ENCODE results near the gene CLEC18A.
"Not testable (repeated sequence)": the region's sequence is repeated elsewhere in the genome, so short reads cannot be mapped to it uniquely, and the experiment has no call there.

CLEC18A gene

DNA sequence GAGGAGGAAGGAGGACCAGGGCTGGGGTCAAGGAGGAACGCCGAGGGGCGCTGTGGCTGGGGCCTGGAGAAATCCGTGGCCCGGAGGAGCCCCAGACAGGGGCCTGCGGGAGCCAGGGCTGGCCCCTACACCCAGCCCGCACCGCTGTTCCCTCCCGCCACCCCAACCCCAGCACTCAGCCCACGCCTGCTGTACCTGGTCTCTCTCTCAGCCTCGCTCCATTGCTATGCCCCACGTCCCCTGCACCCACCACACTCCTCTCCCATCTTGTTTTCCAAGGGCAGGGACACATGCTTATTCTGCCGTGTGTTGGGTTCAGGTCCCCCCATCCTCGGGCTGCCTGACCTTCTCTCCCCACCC lies 518 bp downstream of the CLEC18A start:
- not testable (repeated sequence) for DNase-seq (ENCODE audit: low read depth in 3 of 3, low spot score in 1 of 3)

- not testable (repeated sequence) for DNase-seq (ENCODE audit: low read depth in 3 of 3, low spot score in 1 of 3)
Observed at GRCh38 chr16:69952116-69952515, 982 bp downstream of the CLEC18A start.

DNA sequence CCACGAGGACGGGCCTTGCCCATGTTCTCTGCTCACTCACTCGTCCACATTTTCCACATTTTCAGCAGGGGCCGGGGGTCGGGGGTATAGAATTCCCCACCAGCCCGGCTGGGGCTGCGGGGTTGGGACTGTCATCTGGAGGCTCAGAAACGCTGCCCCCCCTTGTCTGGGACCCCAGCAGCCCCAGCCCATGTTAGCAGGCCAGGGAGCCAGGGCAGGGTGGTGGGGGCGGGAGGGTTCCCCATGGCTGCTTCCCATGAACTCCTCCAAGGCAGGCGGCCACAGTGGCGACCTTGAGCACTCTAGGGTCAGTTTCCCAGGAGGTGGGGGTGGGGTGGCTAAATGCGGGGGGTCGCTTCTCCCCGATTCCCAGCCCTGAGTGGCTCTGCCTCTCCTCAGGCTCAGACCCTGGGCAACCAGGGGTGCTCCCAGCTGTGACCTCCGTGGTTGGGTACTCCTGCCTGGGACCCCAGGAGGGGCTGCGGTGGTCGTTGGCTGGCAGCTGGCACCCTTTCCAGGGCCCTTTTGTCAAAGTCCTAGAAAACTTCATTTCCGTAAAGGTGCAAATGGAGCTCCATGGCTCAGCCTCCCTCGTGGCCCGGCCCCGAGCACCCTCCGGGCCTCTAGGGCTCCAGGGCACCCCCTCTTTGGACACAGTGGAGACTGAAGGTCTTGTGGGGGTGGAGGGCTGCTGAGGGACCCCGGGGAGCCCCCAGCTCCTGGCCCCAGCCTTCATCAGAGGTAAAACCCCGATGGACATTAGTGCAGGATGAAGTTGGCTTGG lies 1.6 kb downstream of the CLEC18A start:
- DNase-seq (ENCODE audit: low read depth in 3 of 3, low spot score in 1 of 3): not testable (repeated sequence)

DNA sequence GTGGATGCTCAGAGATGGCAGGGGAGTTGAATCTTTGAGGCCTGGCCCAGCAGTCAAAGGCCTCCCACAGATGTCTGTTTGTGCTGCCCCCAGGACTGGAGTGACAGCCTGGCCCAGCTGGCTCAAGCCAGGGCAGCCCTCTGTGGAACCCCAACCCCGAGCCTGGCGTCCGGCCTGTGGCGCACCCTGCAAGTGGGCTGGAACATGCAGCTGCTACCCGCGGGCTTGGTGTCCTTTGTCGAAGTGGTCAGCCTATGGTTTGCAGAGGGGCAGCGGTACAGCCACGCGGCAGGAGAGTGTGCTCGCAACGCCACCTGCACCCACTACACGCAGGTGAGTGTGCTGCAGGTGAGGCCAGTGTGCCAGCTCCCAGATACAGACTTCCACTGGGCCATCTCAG lies 3.1 kb downstream of the CLEC18A start:
- not testable (repeated sequence) for DNase-seq (ENCODE audit: low read depth in 3 of 3, low spot score in 1 of 3)

DNA sequence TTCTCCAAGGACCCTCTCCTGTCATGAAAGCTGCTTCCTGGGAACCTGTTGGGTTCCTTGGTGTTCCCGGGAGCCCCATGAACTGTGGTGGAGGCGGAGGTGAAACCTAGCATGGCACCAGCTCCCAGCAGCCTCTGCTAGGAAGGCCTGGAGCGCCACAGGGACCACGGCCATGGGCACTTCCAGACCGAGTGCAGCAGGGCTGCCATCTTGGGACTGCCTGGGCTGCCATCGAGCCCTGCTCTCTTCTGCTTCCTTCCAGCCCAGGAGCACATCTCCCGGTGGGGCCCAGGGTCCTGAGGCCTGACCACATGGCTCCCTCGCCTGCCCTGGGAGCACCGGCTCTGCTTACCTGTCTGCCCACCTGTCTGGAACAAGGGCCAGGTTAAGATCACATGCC lies 12.2 kb downstream of the CLEC18A start:
- DNase-seq (ENCODE audit: low read depth in 3 of 3, low spot score in 1 of 3): not testable (repeated sequence)

- not testable (repeated sequence) for DNase-seq (ENCODE audit: low read depth in 3 of 3, low spot score in 1 of 3)
Observed at GRCh38 chr16:69964960-69965660, 14.0 kb downstream of the CLEC18A start.

- DNase-seq (ENCODE audit: low read depth in 3 of 3, low spot score in 1 of 3): not testable (repeated sequence)
Observed at GRCh38 chr16:69965661-69966054, 14.5 kb downstream of the CLEC18A start.

GRCh38 chr16:69967688-69968087 lies 16.6 kb downstream of the CLEC18A start:
- not testable (repeated sequence) for DNase-seq (ENCODE audit: low read depth in 3 of 3, low spot score in 1 of 3)

GRCh38 chr16:69968125-69968524 lies 17.0 kb downstream of the CLEC18A start:
- not testable (repeated sequence) for DNase-seq (ENCODE audit: low read depth in 3 of 3, low spot score in 1 of 3)

- DNase-seq (ENCODE audit: low read depth in 3 of 3, low spot score in 1 of 3): not testable (repeated sequence)
Observed at GRCh38 chr16:69969657-69970056, 18.5 kb downstream of the CLEC18A start.

DNA sequence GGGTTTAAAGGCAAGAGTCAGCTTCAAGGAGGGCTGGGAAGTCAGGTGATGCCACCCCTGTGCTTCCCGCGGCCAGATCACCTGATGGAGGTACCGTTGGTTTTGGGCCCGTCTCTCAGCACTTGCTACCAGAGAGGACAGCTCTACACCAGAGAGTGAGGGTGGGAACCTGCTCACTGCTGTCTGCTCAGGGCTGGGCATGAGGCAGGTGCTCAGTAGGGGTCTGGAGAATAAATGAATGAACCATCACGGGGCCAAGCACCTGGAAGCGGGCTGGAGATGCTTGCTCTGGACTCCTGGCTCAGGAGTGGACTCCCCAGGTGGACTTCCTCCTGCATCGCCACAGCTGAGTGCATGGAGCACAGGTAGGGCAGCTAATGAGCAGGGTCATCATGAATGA lies 21.0 kb downstream of the CLEC18A start:
- not testable (repeated sequence) for DNase-seq (ENCODE audit: low read depth in 3 of 3, low spot score in 1 of 3)

GRCh38 chr16:69972935-69973334 lies 21.8 kb downstream of the CLEC18A start:
- not testable (repeated sequence) for DNase-seq (ENCODE audit: low read depth in 3 of 3, low spot score in 1 of 3)

DNA sequence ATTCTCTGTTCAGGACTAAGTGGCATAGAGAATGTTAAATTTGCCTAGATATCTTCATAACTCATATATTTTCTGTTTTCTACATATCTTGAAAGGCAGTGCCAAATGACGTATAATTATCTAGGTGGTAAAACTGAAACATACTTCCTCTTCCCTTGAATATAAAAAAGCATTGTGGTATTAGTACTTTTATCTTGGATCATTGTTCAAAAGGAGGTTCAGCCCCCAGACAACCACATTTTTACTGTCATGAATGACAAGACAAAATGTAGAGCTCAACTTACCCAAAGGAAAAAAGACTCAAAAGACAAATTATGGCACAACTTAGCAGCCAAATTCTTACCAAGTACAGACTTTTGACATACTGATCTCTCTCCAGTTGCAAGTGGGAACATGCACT lies 34.1 kb downstream of the CLEC18A start:
- DNase-seq (ENCODE audit: low read depth in 3 of 3, low spot score in 1 of 3): not testable (repeated sequence)

GRCh38 chr16:69997956-69998355 lies 46.8 kb downstream of the CLEC18A start:
- not testable (repeated sequence) for DNase-seq (ENCODE audit: low read depth in 3 of 3, low spot score in 1 of 3)

DNA sequence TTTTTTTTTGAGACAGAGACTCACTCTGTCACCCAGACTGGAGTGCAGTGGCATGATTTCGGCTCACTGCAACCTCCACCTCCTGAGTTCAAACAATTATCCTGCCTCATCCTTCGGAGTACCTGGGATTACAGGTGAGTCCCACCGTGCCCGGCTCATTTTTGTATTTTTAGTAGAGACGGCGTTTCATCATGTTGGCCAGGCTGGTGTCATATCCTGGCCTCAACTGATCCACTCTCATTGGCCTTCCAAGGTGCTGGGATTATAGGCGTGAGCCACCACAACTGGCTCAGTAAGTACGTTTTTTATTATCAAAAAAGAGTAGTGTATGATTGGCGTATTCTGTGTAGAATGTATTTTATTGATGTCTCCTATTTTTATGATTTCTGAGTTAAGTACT lies 48.7 kb downstream of the CLEC18A start:
- DNase-seq (ENCODE audit: low read depth in 3 of 3, low spot score in 1 of 3): not testable (repeated sequence)

- not testable (repeated sequence) for DNase-seq (ENCODE audit: low read depth in 3 of 3, low spot score in 1 of 3)
Observed at GRCh38 chr16:70003511-70003910, 52.4 kb downstream of the CLEC18A start.

DNA sequence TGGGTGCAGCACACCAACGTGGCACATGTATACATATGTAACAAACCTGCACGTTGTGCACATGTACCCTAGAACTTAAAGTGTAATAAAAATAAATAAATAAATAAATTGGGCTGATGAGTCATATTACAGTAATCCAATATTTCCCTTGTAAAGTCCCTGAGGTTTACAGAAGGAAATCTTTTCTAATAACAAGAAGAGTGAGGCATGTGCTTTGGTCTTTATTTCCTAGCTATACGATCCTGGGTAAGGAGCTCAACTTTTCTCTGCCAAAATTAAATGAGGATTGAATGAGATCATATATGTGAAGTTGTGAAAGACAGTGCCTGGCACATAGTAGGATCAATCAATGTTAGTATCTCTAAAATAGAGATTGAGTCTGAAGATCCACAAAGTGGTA lies 57.5 kb downstream of the CLEC18A start:
- not testable (repeated sequence) for DNase-seq (ENCODE audit: low read depth in 3 of 3, low spot score in 1 of 3)

DNA sequence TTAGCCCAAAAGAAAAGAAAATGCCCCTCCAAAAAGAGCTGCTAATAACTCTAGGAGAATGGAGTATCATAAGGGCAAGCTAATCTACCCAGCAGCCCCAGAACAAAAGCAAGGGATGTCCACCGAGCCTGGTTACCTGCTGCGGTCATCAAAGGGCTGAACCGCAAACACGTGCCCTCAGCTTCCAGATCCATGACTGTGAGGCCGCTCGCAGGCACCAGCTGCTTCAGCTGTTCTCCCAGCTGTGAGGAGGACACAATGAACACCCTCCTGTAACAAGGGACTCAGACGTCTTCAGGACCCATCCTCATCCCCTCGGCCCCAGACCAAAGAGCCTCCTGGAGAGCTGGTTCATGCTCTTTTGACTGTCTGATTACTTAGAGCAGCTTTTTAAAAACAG lies 59.5 kb downstream of the CLEC18A start:
- DNase-seq (ENCODE audit: low read depth in 3 of 3, low spot score in 1 of 3): not testable (repeated sequence)

GRCh38 chr16:70011120-70011519 lies 60.0 kb downstream of the CLEC18A start:
- DNase-seq (ENCODE audit: low read depth in 3 of 3, low spot score in 1 of 3): not testable (repeated sequence)

GRCh38 chr16:70012354-70012753 lies 61.2 kb downstream of the CLEC18A start:
- not testable (repeated sequence) for DNase-seq (ENCODE audit: low read depth in 3 of 3, low spot score in 1 of 3)

- DNase-seq (ENCODE audit: low read depth in 3 of 3, low spot score in 1 of 3): not testable (repeated sequence)
Observed at GRCh38 chr16:70012951-70013350, 61.8 kb downstream of the CLEC18A start.
